ENCODE measurements around the gene ESPL1.

DNA sequence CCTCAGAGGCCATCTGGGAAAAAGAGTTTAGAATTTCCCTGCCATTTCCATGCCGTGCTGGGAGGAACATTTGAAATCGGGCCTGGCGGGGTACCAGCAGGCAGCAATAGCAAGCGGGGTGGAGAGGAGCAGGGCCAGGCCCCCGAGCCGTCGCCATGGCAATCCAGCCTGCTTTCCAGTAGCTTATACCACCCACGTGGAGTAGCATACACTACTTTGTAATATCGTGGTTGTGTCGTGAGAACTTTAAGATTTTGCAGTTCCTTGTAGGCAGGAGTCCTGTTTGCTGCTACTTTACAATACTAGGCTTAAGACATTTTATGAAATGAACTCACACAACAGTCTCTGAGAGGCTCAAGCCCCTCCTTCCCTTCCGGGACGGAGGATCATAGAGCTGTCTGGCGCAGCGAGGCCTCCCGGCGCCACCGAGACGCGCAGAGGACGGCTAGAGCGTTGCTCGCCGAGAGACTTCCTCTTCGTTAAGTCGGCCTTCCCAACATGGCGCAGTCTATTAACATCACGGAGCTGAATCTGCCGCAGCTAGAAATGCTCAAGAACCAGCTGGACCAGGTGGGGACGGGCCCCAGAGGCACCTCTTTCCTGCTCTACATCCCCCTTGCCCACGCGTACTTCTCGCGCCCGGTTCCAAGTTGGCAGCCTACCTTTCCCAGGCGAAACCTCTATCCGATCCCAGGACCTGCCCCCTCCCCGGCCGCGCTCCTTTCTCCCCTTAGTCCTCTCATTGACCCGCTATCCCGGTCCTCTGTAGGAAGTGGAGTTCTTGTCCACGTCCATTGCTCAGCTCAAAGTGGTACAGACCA is 27.2 kb downstream of the ESPL1 start, which contains the start of gene PFDN5:
- TF ChIP-seq, protein P1, sequence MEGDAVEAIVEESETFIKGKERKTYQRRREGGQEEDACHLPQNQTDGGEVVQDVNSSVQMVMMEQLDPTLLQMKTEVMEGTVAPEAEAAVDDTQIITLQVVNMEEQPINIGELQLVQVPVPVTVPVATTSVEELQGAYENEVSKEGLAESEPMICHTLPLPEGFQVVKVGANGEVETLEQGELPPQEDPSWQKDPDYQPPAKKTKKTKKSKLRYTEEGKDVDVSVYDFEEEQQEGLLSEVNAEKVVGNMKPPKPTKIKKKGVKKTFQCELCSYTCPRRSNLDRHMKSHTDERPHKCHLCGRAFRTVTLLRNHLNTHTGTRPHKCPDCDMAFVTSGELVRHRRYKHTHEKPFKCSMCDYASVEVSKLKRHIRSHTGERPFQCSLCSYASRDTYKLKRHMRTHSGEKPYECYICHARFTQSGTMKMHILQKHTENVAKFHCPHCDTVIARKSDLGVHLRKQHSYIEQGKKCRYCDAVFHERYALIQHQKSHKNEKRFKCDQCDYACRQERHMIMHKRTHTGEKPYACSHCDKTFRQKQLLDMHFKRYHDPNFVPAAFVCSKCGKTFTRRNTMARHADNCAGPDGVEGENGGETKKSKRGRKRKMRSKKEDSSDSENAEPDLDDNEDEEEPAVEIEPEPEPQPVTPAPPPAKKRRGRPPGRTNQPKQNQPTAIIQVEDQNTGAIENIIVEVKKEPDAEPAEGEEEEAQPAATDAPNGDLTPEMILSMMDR (IDR thresholded peaks at IDR 0.05), result peak in 1 of 3 experiments; percentile 23
- peak; percentile 47 for TF ChIP-seq POLR2A (IDR thresholded peaks at IDR 0.05)
